Thyroid gland (tissue), 4 donors: ENCODE results near the gene TMEM272.

Experiments used
- POLR2A ChIP-seq, 2 donors: fragments of 450-650 bp; IDR thresholded peaks; one replicate each; pipeline ENCODE4 v1.6.1; 2017; ENCODE audit warnings: antibody characterized with exemption in 2 of 2, mild to moderate bottlenecking in 2 of 2, moderate library complexity in 1 of 2
- TF ChIP-seq, protein P1 (sequence below), 6 experiments: fragments of 200-600 bp in 3 of 6; fragments of 450-650 bp in 3 of 6; sonication (generic) in 3 of 6; IDR thresholded peaks; one replicate each; pipeline ENCODE4 v1.5.1; 2016 to 2019; ENCODE audit warnings: antibody characterized with exemption in 6 of 6, mild to moderate bottlenecking in 2 of 6, inconsistent platforms in 1 of 6, moderate library complexity in 1 of 6

DNA sequence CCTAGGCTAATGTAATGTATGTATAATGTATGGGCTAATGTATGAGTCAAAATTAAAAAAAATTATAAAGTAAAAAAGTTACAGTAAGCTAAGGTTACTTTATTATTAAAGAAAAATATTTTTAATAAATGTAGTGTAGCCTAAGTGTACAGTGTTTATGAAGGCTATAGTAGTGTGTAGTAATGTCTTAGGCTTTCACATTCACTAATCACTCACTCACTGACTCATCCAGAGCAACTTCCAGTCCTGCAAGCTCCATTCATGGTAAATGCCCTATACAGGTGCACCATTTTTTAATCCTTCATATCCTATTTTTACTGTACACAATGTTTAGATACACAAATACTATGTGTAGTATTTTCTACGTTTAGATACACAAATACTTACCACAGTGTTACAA lies 1.8 kb upstream of the TMEM272 start:
- TF ChIP-seq, protein P1, sequence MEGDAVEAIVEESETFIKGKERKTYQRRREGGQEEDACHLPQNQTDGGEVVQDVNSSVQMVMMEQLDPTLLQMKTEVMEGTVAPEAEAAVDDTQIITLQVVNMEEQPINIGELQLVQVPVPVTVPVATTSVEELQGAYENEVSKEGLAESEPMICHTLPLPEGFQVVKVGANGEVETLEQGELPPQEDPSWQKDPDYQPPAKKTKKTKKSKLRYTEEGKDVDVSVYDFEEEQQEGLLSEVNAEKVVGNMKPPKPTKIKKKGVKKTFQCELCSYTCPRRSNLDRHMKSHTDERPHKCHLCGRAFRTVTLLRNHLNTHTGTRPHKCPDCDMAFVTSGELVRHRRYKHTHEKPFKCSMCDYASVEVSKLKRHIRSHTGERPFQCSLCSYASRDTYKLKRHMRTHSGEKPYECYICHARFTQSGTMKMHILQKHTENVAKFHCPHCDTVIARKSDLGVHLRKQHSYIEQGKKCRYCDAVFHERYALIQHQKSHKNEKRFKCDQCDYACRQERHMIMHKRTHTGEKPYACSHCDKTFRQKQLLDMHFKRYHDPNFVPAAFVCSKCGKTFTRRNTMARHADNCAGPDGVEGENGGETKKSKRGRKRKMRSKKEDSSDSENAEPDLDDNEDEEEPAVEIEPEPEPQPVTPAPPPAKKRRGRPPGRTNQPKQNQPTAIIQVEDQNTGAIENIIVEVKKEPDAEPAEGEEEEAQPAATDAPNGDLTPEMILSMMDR (IDR thresholded peaks at IDR 0.05): no peak
- TF ChIP-seq POLR2A (IDR thresholded peaks at IDR 0.05): no peak
